Sigmoid colon (tissue), 7 donors: ENCODE results near the gene HEATR5A. TPM values are rescaled to one million over a fixed set of nuclear protein-coding genes. Genes with fewer than 3 reads are reported as not detected.
"Not testable (repeated sequence)": the region's sequence is repeated elsewhere in the genome, so short reads cannot be mapped to it uniquely, and the experiment has no call there.

Experiments used
- DNase-seq: peaks from one replicate; pipeline ENCODE4 v3.0.0-alpha.2; 2019
- H3K27ac ChIP-seq, 4 donors: fragments of 200-600 bp; sonication (generic); one replicate each; pipeline ENCODE4 v1.5.1; 2016 to 2019; ENCODE audit warnings: mild to moderate bottlenecking in 1 of 4
- H3K27me3 ChIP-seq, 3 donors: fragments of 200-600 bp; sonication (generic); one replicate each; pipeline ENCODE4 v1.5.1; 2019; ENCODE audit warnings: mild to moderate bottlenecking in 1 of 3
- H3K36me3 ChIP-seq, 4 donors: fragments of 200-600 bp; sonication (generic); one replicate each; pipeline ENCODE4 v1.5.1; 2016 to 2019
- H3K4me1 ChIP-seq, 4 donors: fragments of 200-600 bp; sonication (generic); one replicate each; pipeline ENCODE4 v1.5.1; 2017 to 2019
- H3K4me3 ChIP-seq, 4 donors: fragments of 200-600 bp; sonication (generic); one replicate each; pipeline ENCODE4 v1.5.1; 2017 to 2019; ENCODE audit warnings: mild to moderate bottlenecking in 2 of 4, moderate library complexity in 1 of 4
- H3K9me3 ChIP-seq, 4 donors: fragments of 200-600 bp in 3 of 4; sonication (generic) in 3 of 4; one replicate each; pipeline versions ENCODE4 v1.5.1 to v1.6.1; 2013 to 2019
- CTCF ChIP-seq, 4 experiments: fragments of 450-650 bp in 3 of 4; fragments of 200-600 bp in 1 of 4; IDR thresholded peaks; one replicate each; pipeline ENCODE4 v1.5.1; 2016 to 2019; ENCODE audit warnings: antibody characterized with exemption in 4 of 4, mild to moderate bottlenecking in 3 of 4, moderate library complexity in 2 of 4
- EP300 ChIP-seq, 4 donors: sonication (generic); formaldehyde crosslinking; IDR thresholded peaks; one replicate each; pipeline ENCODE4 v1.6.1; 2017; ENCODE audit warnings: antibody characterized with exemption in 4 of 4
- POLR2A ChIP-seq, 2 donors: fragments of 450-650 bp; IDR thresholded peaks; one replicate each; pipeline ENCODE4 v1.6.1; 2016; ENCODE audit warnings: antibody characterized with exemption in 2 of 2, mild to moderate bottlenecking in 2 of 2, moderate library complexity in 2 of 2
- POLR2AphosphoS5 ChIP-seq, 4 donors: sonication (generic); formaldehyde crosslinking; IDR thresholded peaks; one replicate each; pipeline ENCODE4 v1.6.1; 2017; ENCODE audit warnings: antibody characterized with exemption in 4 of 4
- WGBS, 2 donors: extraction: QIAGEN DNeasy Blood & Tissue Kit; methylation state at CpG; one replicate each; pipeline ENCODE4 v1.1.7; 2013; 5-methylcytosine and 5-hydroxymethylcytosine counted together
- intact Hi-C: fragments of 100-400 bp; cut with DNase I; formaldehyde crosslinking; loops from one replicate; pipeline ENCODE4 v1.15.1; 2023
- polyA plus RNA-seq, 3 donors: library from polyadenylated mRNA; stranded (reverse); fragments of 200-250 nt; gene quantifications; one replicate each; pipeline ENCODE4 v1.2.3, GENCODE V29; 2013
- total RNA-seq, 4 donors: library from RNA; depleted of rRNA; stranded (reverse); fragments of >200 nt; gene quantifications; one replicate each; pipeline ENCODE4 v1.1.0, GENCODE V29; 2016
- donor health status: healthy with polysubstance abuse.
- donor health status: Bipolar disorder and iron deficiency.
- donor health status: healthy.

The HEATR5A gene
- total and polyA plus RNA-seq, 7 donors, result 9.3 to 41.9 (median 28.7) TPM

GRCh38 chr14:31256534-31257243, 163.7 kb downstream of the HEATR5A start:
- H3K27ac ChIP-seq, result no peak overlapping the region
- TF ChIP-seq POLR2A (IDR thresholded peaks at IDR 0.05), result no peak
- TF ChIP-seq POLR2AphosphoS5 (IDR thresholded peaks at IDR 0.05), result no peak
- TF ChIP-seq EP300 (IDR thresholded peaks at IDR 0.05), result no peak
- TF ChIP-seq CTCF (IDR thresholded peaks at IDR 0.05), result no peak

GRCh38 chr14:31255918-31256317, 164.4 kb downstream of the HEATR5A start:
- H3K27me3 ChIP-seq, H3K27ac ChIP-seq, H3K36me3 ChIP-seq, DNase-seq, H3K4me1 ChIP-seq, H3K4me3 ChIP-seq, intact Hi-C loops, H3K9me3 ChIP-seq: not testable (repeated sequence)
- WGBS, 2 donors, result 89 to 93% methylated on average over 4 of the region's 4 CpGs

More at GRCh38 chr14:31256534-31257243, 163.7 kb downstream of the HEATR5A start:
- DNase-seq, result no peak
- 97% methylated on average over 5 of the region's 5 CpGs for WGBS, 2 donors
- Histone ChIP-seq H3K4me1 (no peaks in the 10 kb centered on the region), H3K36me3 (no peaks in the 10 kb centered on the region), H3K27me3 (no peaks in the 10 kb centered on the region), H3K4me3 (no peak overlapping the region), H3K9me3 (no peaks in the 10 kb centered on the region)
- intact Hi-C loops, result no loop called here

- no peak for DNase-seq
- Histone ChIP-seq H3K9me3 (no peaks in the 10 kb centered on the region), H3K27me3 (no peaks in the 10 kb centered on the region), H3K4me3 (no peak overlapping the region), H3K27ac (no peak overlapping the region), H3K4me1 (no peaks in the 10 kb centered on the region), H3K36me3 (no peaks in the 10 kb centered on the region)
- intact Hi-C loops, result no loop called here
- 87 to 89% methylated on average over 2 of the region's 2 CpGs for WGBS, 2 donors
- no peak for TF ChIP-seq POLR2A (IDR thresholded peaks at IDR 0.05)
These were observed 165.1 kb downstream of the HEATR5A start for GRCh38 chr14:31255286-31255685.

GRCh38 chr14:31253746-31254471, 166.4 kb downstream of the HEATR5A start:
- 89 to 95% methylated on average over 9 of the region's 9 CpGs for WGBS, 2 donors
- H3K36me3 ChIP-seq, result no peaks in the 10 kb centered on the region
- H3K9me3 ChIP-seq, result no peaks in the 10 kb centered on the region
- TF ChIP-seq CTCF (IDR thresholded peaks at IDR 0.05) (no peak), POLR2A (IDR thresholded peaks at IDR 0.05) (no peak), EP300 (IDR thresholded peaks at IDR 0.05) (no peak), POLR2AphosphoS5 (IDR thresholded peaks at IDR 0.05) (no peak)
- no peaks in the 10 kb centered on the region for H3K27me3 ChIP-seq
- no peak for DNase-seq
- H3K4me3 ChIP-seq, result no peak overlapping the region
- intact Hi-C loops, result no loop called here
- no peak overlapping the region for H3K27ac ChIP-seq
- H3K4me1 ChIP-seq, result no peaks in the 10 kb centered on the region

- intact Hi-C loops, result no loop called here
- Histone ChIP-seq H3K27me3 (no peaks in the 10 kb centered on the region), H3K4me1 (no peaks in the 10 kb centered on the region), H3K27ac (no peak overlapping the region), H3K4me3 (no peak overlapping the region), H3K36me3 (no peaks in the 10 kb centered on the region), H3K9me3 (no peaks in the 10 kb centered on the region)
- 88 to 92% methylated on average over 1 of the region's 1 CpG for WGBS, 2 donors
- DNase-seq, result no peak
- no peak for TF ChIP-seq POLR2AphosphoS5 (IDR thresholded peaks at IDR 0.05)
- no peak for TF ChIP-seq POLR2A (IDR thresholded peaks at IDR 0.05)
- TF ChIP-seq EP300 (IDR thresholded peaks at IDR 0.05), result no peak
- no peak for TF ChIP-seq CTCF (IDR thresholded peaks at IDR 0.05)
These were observed 167.5 kb downstream of the HEATR5A start for GRCh38 chr14:31252865-31253264.
